Keratinocyte (primary cell): ENCODE data around the gene CAMSAP1. TPM values are rescaled to one million over a fixed set of nuclear protein-coding genes. Genes with fewer than 3 reads are reported as not detected.

ENCODE experiments used
- DNase-seq: peaks from one replicate; pipeline ENCODE4 v3.0.0-alpha.2; 2011; ENCODE audit warnings: low read depth, missing footprints, low spot score
- FAIRE-seq: peaks from 2 replicates; lab custom pipeline; 2011; peaks lifted over from hg19 to GRCh38; lab: Jason Lieb, UNC
- H2AFZ ChIP-seq: 2 replicates; pipeline ENCODE4 v1.6.0; 2012; ENCODE audit warnings: low read length, control low read depth, inconsistent platforms; ENCODE audit not compliant: control insufficient read depth
- H3K27ac ChIP-seq: 2 replicates; pipeline ENCODE4 v1.5.1; 2011; ENCODE audit warnings: low read length; ENCODE audit not compliant: control insufficient read depth, insufficient read depth
- H3K27me3 ChIP-seq: 3 replicates; pipeline ENCODE4 v1.6.0; 2011; ENCODE audit warnings: low read length; ENCODE audit not compliant: control insufficient read depth, insufficient read depth; ENCODE audit errors: extremely low read depth
- H3K36me3 ChIP-seq, 2 experiments: 2 replicates in 1 of 2; 3 replicates in 1 of 2; pipeline ENCODE4 v1.5.1; 2011; ENCODE audit warnings: low read length in 2 of 2, mild to moderate bottlenecking in 1 of 2; ENCODE audit not compliant: control insufficient read depth in 2 of 2, insufficient read depth in 2 of 2; ENCODE audit errors: extremely low read depth in 1 of 2
- H3K4me1 ChIP-seq: 3 replicates; pipeline ENCODE4 v1.5.1; 2011; ENCODE audit warnings: low read length; ENCODE audit not compliant: control insufficient read depth, insufficient read depth; ENCODE audit errors: extremely low read depth
- H3K4me2 ChIP-seq: 3 replicates; pipeline ENCODE4 v1.6.0; 2011; ENCODE audit warnings: low read depth, low read length; ENCODE audit not compliant: control insufficient read depth, insufficient read depth; ENCODE audit errors: extremely low read depth
- H3K4me3 ChIP-seq, 3 experiments: fragments of 200-600 bp in 1 of 3; sonication (generic) in 1 of 3; 2 replicates in 2 of 3; 3 replicates in 1 of 3; pipeline ENCODE4 v1.5.1; 2011 to 2016; ENCODE audit warnings: low read length in 3 of 3, mild to moderate bottlenecking in 3 of 3, control low read depth in 2 of 3, inconsistent platforms in 1 of 3, low read depth in 1 of 3, mixed read lengths in 1 of 3, mixed run types in 1 of 3, moderate library complexity in 1 of 3; ENCODE audit not compliant: control insufficient read depth in 2 of 3, insufficient read depth in 2 of 3; ENCODE audit errors: extremely low read depth in 1 of 3
- H3K79me2 ChIP-seq: 2 replicates; pipeline ENCODE4 v1.6.0; 2012; ENCODE audit warnings: low read length; ENCODE audit not compliant: control insufficient read depth, insufficient read depth
- H3K9ac ChIP-seq: 3 replicates; pipeline ENCODE4 v1.6.0; 2011; ENCODE audit warnings: low read length; ENCODE audit not compliant: control insufficient read depth, insufficient read depth; ENCODE audit errors: extremely low read depth
- H3K9me1 ChIP-seq: 3 replicates; pipeline ENCODE4 v1.6.0; 2011; ENCODE audit warnings: low read length; ENCODE audit not compliant: control insufficient read depth, insufficient read depth; ENCODE audit errors: extremely low read depth
- H3K9me3 ChIP-seq: 2 replicates; pipeline ENCODE4 v1.5.1; 2012; ENCODE audit warnings: low read depth, low read length; ENCODE audit not compliant: control insufficient read depth
- H4K20me1 ChIP-seq: 3 replicates; pipeline ENCODE4 v1.6.0; 2011; ENCODE audit warnings: low read length; ENCODE audit not compliant: control insufficient read depth, insufficient read depth; ENCODE audit errors: extremely low read depth
- EZH2 ChIP-seq: IDR thresholded peaks from one replicate; pipeline ENCODE4 v1.6.1; 2012; ENCODE audit warnings: inconsistent platforms, mild to moderate bottlenecking, low read length, moderate library complexity
- dilution Hi-C: fragments of 300-500 bp; cut with MboI; formaldehyde crosslinking; loops from one replicate; pipeline ENCODE4 v1.7.0; 2020; ENCODE audit warnings: low sequenced_read_pairs; ENCODE audit not compliant: extremely low pct_ligation_motif_present
- polyA plus RNA-seq, 5 experiments: library from polyadenylated mRNA; depleted of rRNA in 3 of 5; stranded (reverse) in 3 of 5; stranded (forward) in 1 of 5; unstranded in 1 of 5; fragments of >200 nt; gene quantifications; 1 replicate in 1 of 5; 2 replicates in 3 of 5; 3 replicates in 1 of 5; pipeline versions ENCODE4 v1.2.1 to v1.2.3, GENCODE V29; 2011 to 2012; ENCODE audit warnings: missing spikeins in 2 of 5, low read depth in 1 of 5, low replicate concordance in 1 of 5
- TF ChIP-seq, protein P1 (sequence below), 3 experiments: IDR thresholded peaks in 1 of 3; conservative IDR thresholded peaks in 1 of 3; optimal IDR thresholded peaks in 1 of 3; 2 replicates in 2 of 3; 3 replicates in 1 of 3; pipeline versions ENCODE3 to v1.5.1; 2011; ENCODE audit warnings: low read length in 3 of 3, mild to moderate bottlenecking in 3 of 3, moderate library complexity in 2 of 3, control low read depth in 1 of 3, inconsistent platforms in 1 of 3; ENCODE audit not compliant: insufficient read depth in 2 of 3; ENCODE audit errors: extremely low read depth in 1 of 3

Gene CAMSAP1
- polyA plus RNA-seq, 1 donor (not counting 4 experiments of a cell fraction or from before 2014, with no cell fraction given), result 8.3 TPM

GRCh38 chr9:135785013-135785575, 122.3 kb downstream of the CAMSAP1 start:
- H4K20me1 ChIP-seq, result no peaks in the 10 kb centered on the region
- dilution Hi-C loops, result no loop called here
- H3K4me2 ChIP-seq, result no peak overlapping the region
- no peaks in the 10 kb centered on the region for H3K9me3 ChIP-seq
- H3K27ac ChIP-seq, result no peak overlapping the region
- H3K27me3 ChIP-seq, result no peaks in the 10 kb centered on the region
- H3K4me3 ChIP-seq, result no peak overlapping the region
- no peaks in the 10 kb centered on the region for H3K9me1 ChIP-seq
- TF ChIP-seq, protein P1, sequence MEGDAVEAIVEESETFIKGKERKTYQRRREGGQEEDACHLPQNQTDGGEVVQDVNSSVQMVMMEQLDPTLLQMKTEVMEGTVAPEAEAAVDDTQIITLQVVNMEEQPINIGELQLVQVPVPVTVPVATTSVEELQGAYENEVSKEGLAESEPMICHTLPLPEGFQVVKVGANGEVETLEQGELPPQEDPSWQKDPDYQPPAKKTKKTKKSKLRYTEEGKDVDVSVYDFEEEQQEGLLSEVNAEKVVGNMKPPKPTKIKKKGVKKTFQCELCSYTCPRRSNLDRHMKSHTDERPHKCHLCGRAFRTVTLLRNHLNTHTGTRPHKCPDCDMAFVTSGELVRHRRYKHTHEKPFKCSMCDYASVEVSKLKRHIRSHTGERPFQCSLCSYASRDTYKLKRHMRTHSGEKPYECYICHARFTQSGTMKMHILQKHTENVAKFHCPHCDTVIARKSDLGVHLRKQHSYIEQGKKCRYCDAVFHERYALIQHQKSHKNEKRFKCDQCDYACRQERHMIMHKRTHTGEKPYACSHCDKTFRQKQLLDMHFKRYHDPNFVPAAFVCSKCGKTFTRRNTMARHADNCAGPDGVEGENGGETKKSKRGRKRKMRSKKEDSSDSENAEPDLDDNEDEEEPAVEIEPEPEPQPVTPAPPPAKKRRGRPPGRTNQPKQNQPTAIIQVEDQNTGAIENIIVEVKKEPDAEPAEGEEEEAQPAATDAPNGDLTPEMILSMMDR (optimal IDR thresholded peaks at IDR 0.05 in 1 of 3, IDR thresholded peaks at IDR 0.05 in 1 of 3, conservative IDR thresholded peaks at IDR 0.05 in 1 of 3; ENCODE audit: extremely low read depth in 1 of 3, insufficient read depth in 2 of 3, low read length in 3 of 3), result no peak
- TF ChIP-seq EZH2, result no peak
- H3K4me1 ChIP-seq, result no peaks in the 10 kb centered on the region
- FAIRE-seq (no peak), DNase-seq (no peak)
- no peaks in the 10 kb centered on the region for H3K79me2 ChIP-seq
- H3K9ac ChIP-seq, result no peak overlapping the region
- no peaks in the 10 kb centered on the region for H3K36me3 ChIP-seq
- H2AFZ ChIP-seq, result no peak overlapping the region

- Histone ChIP-seq H3K27me3 (no peaks in the 10 kb centered on the region), H3K27ac (no peak overlapping the region), H3K9me3 (no peaks in the 10 kb centered on the region), H2AFZ (no peak overlapping the region), H3K4me3 (no peak overlapping the region), H3K36me3 (no peaks in the 10 kb centered on the region), H3K9ac (no peak overlapping the region), H3K4me2 (no peak overlapping the region), H3K9me1 (no peaks in the 10 kb centered on the region), H3K79me2 (no peaks in the 10 kb centered on the region), H4K20me1 (no peaks in the 10 kb centered on the region), H3K4me1 (no peaks in the 10 kb centered on the region)
- FAIRE-seq, result no peak
- no peak for DNase-seq
- no peak for TF ChIP-seq EZH2
- TF ChIP-seq, protein P1 (optimal IDR thresholded peaks at IDR 0.05 in 1 of 3, IDR thresholded peaks at IDR 0.05 in 1 of 3, conservative IDR thresholded peaks at IDR 0.05 in 1 of 3; ENCODE audit: extremely low read depth in 1 of 3, insufficient read depth in 2 of 3, low read length in 3 of 3), result no peak
- dilution Hi-C loops, result no loop called here
These were observed 123.7 kb downstream of the CAMSAP1 start for GRCh38 chr9:135783540-135784245.
